Fibroblast of gingiva (primary cell): ENCODE measurements around the gene IQCE.

Experiments
- DNase-seq: peaks from one replicate; pipeline ENCODE4 v3.0.0-alpha.2; 2011; ENCODE audit warnings: low read depth

Gene IQCE

GRCh38 chr7:2614631-2615330 is 56.0 kb downstream of the IQCE start:
- DNase-seq, result peak; percentile 58

DNA sequence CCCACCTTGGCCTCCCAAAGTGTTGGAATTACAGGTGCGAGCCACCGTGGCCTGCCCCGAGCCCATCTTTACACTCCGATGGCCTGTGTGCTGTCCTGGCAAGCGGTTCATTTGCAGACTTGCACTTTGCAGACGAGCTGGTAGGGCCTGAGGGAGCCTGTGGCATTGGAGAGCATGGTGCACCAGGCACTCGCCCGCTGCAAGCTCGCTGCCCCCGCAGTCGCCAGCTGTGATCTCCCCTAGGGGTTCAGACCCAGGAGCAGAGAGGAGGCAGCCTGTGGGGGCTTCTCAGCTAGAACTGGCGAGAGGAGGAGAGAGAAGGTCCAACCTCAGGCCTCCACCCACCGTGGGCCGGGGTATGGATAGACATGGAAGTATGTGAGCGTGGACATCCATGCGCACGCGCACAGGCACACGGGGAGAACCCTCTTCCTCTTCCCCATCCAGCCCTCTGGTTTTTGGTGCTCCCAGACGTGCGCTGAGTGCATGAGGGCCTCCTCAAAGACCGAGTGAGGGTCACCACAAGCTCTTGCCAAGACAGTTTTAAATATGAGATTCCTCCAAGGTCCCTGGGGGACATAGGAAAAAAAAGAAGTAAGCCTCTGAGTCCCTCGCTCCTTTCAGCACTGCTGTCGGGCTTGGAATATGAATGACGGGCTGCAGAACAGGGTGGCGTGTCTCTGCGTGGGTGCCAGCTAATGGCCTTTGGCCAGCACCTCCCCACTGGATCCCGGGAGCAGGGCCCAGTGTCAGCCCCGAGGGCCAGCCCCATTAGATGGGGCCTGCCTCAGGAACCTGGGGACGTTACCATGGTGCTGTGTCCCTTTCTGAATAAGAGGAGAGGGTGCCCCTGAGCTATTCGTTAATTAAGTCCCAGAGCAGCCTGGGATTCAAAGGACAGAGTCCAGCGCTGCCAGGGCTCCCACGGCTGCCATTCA is 57.9 kb downstream of the IQCE start:
- no peak for DNase-seq

- no peak for DNase-seq
Observed at GRCh38 chr7:2617325-2617905, 58.6 kb downstream of the IQCE start.

- peak; percentile 35 for DNase-seq
Observed at GRCh38 chr7:2619116-2619515, 60.3 kb downstream of the IQCE start.

DNA sequence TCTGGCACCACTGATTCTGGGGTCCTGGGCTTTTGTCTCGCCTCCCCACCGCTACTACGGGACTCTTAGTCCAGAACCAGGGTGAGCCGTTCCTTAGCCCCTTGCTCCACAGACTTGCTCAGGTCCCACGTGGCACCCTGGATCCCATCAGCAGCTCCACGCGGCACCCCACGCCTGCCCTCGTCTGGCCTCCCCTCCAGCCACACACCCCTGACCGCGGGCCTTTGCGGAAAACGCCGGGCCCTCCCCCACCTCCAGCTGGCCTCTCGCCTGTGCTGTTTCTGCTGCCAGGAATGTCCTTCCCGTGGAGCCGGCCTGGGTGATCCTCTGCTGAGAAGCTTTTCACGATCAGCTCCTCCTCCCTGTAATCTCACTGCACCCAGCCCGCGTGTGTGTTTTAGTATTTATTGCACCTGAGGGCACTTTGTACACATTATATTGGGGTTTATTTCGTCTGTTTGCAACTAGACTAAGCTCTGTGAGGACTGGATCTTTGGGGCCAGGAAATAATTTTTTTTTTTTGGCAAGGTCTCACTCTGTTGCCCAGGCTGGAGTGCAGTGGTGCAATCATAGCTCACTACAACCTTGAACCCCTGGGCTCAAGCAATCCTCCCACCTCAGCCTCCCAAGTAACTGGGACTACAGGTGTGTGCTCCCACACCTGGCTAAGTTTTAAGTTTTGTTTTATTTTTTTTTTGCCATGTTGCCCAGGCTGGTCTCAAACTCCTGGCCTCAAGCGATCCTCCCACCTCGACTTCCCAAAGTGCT is 62.5 kb downstream of the IQCE start:
- peak; percentile 27 for DNase-seq

DNA sequence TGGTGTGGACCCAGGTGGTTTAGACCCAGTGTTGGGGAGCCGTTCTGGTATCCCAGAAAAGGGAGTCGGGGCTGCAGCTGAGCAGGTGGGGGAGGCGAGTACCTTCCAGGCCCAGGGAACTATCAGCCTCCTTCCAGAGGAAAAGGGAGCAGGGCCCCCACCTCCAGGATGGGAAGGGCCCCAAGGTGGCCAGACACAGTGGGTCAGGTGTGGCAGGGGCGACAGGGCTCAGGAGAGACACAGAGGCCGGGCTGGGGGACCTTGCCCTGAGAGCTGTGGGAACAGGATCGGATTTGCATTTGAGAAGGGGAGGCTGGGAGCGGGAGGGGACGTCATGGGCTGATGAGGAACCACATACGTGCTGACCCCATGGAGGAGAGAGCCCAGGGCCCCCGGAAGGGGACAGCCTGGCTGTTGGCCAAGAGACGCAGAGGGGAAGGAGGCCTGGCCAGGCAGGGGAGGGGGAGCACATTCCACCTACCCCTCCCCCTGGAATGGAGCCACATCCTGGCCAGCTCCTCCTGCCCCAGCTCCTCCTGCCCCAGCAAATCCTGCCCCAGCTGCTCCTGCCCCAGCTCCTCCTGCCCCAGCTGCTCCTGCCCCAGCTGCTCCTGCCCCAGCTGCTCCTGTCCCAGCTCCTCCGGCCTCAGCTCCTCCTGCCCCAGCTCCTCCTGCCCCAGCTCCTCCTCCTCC is 63.3 kb downstream of the IQCE start:
- DNase-seq, result no peak

DNA sequence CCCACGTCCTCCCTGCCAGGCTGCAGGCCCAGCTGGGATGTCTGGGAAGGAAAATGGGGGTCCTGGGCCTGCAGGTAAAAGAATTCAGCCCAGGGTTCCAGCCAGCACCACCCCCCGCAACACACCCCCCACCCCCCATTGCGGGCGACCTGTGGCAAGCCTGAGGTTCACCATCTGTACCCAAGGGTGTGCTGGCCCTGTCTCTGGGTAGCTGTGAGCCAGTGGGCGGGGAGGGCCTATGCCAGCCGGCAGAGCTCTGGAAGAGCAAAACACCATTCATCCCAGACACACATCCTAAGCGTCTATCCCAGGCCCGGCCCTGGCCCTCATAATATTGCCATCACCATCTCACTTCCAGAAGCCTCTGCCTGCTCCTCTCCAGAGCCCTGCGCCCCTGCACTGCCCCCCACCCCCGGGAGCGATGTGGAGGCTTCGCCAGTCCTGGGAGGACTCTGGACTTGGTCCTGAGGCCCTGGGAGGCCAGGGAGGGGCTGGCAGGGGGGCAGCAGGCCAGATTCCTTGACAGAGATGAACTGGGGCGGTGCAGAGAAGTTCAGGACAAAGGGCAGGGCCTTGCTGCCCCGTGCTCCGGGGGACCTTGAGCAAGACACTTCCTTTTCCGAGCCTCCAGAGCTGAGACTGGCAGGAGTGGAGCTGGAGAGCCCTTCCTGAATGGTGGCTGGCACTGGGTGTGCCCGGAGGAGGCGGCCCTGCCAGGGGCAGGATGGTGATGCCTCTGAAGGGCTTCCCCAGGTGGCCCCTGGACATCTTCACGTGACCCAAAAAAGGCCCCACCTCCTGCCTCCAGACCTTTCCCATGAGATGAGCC is 64.3 kb downstream of the IQCE start:
- DNase-seq, result no peak

GRCh38 chr7:2623698-2624014 is 64.9 kb downstream of the IQCE start:
- no peak for DNase-seq

- DNase-seq, result no peak
Observed at GRCh38 chr7:2624293-2624886, 65.6 kb downstream of the IQCE start.

GRCh38 chr7:2626498-2627117 is 67.8 kb downstream of the IQCE start:
- DNase-seq, result peak; percentile 44

DNA sequence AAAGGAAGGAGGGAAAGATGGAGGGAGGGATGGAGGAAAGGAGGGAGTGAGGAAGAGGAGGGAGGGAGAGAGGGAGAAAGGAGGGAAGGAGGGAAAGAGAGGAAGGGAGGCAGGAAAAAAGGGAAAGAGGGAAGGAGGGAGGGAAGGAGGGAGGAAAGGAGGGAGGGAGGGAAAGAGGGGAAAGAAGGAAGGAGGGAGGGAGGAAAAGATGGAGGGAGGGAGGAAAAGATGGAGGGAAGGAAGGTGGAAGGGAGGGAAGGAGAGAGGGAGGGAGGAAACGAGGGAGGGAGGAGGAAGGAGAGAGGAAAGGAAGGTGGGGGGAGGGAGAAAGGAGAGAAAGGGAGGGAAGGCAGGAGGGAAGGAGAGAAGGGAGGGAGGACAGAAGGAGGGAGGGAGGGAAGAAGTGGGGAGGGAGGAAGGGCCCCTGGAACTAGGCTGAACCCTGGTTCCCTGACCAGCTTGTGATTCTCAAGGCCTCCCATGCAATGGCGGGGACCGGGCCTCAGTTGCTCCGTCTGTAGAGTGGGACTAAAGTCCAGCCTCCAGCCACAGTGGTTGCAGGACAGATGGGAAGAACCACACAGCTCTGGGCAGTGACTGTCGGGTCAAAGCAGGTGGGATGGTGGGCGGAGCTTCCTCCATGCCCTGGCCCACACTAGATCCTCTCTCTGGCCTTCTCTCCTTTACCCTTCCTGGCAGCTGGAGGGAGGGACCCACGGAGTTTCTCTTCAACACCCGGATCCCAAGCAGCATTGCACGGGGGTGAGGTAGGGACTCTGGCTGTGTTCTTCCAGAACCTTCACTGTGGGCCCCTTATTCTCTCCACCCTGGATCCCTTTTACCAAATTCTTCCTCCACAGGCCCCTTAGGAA is 68.7 kb downstream of the IQCE start:
- no peak for DNase-seq

- no peak for DNase-seq
Observed at GRCh38 chr7:2628130-2628482, 69.3 kb downstream of the IQCE start.

GRCh38 chr7:2628891-2629290 is 70.1 kb downstream of the IQCE start:
- DNase-seq, result no peak

DNA sequence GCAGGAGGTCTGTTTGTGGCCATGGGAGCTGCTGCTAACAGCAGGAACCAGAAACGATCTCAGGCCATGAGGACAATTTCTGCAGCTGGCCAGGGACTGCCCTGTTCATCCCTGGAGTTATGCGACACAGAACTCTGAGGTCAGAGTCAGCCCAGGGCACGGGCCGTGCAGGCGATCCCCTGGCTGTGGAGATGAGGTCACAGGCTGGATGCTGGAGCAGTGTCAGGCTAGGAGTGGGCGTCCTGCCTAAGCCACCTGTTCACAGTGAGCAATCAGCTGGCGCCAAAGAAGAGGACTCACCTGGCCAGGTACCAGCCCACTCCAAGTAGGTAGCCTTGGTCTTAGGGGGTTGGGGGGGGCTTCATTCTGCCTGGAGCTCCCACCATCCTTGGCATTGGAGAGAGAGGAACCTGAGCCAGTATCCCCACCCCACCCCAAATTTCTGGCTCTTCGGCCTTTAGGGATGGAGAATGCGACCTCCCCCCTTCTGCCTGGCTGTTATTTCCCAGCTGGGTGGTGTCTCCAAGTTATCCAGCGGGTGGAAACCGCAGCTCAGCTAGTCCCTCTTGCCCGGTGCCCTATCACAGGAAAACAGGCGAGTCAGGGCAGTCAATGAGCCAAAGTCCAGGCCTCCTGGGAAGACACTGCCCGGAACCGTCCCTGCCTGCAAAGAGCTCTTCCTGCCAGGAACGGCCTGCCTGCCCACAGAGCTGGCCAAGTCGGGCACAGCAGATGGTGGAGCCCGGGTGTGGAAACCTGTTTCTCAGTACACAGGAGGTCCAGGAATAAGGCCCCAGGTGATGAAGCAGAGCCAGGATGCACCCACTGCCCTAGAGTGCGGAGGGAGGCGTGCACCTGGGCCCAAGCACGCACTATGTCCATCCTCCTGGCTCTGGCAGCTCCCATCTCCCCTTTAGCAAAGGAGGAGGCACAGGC is 71.2 kb downstream of the IQCE start:
- peak; percentile 31 for DNase-seq

GRCh38 chr7:2631946-2632732 is 73.4 kb downstream of the IQCE start, which contains the start of gene TTYH3:
Gene TTYH3 (plus strand): TSS chr7:2631986. CDS start chr7:2632156, 170 bp downstream.
- DNase-seq, result no peak

GRCh38 chr7:2632733-2633537 is 74.2 kb downstream of the IQCE start:
- peak; percentile 63 for DNase-seq
